Stimulated activated CD8-positive, alpha-beta memory T cell treated with anti-CD3 and anti-CD28 coated beads, Interleukin-7, amount 100 ng/mL, for 1 hour (primary cell): ENCODE measurements around the gene RPP30.
"Not testable (repeated sequence)": the region's sequence is repeated elsewhere in the genome, so short reads cannot be mapped to it uniquely, and the experiment has no call there.

Experiments used
- DNase-seq, 2 donors: peaks; one replicate each; pipeline ENCODE4 v3.0.0-alpha.2; 2020; ENCODE audit warnings: low read depth in 2 of 2

RPP30 gene

GRCh38 chr10:90871279-90871765, 452 bp upstream of the RPP30 start:
- no peak for DNase-seq

GRCh38 chr10:90872648-90873020, 860 bp downstream of the RPP30 start:
- DNase-seq, result no peak

GRCh38 chr10:90879062-90879461, 7.3 kb downstream of the RPP30 start:
- no peak for DNase-seq

- not testable (repeated sequence) for DNase-seq
These were observed 8.4 kb downstream of the RPP30 start for GRCh38 chr10:90880059-90880719.

GRCh38 chr10:90884431-90884830, 12.7 kb downstream of the RPP30 start:
- no peak for DNase-seq

- no peak for DNase-seq
These were observed 13.4 kb downstream of the RPP30 start for GRCh38 chr10:90885176-90885575.

GRCh38 chr10:90887555-90887954, 15.8 kb downstream of the RPP30 start:
- DNase-seq, result no peak

GRCh38 chr10:90888387-90888786, 16.6 kb downstream of the RPP30 start:
- DNase-seq, result no peak

GRCh38 chr10:90889636-90890035, 17.9 kb downstream of the RPP30 start:
- no peak for DNase-seq

GRCh38 chr10:90890347-90890746, 18.6 kb downstream of the RPP30 start:
- no peak for DNase-seq

- DNase-seq, result no peak
These were observed 21.4 kb downstream of the RPP30 start for GRCh38 chr10:90893190-90893589.

- not testable (repeated sequence) for DNase-seq
These were observed 25.1 kb downstream of the RPP30 start for GRCh38 chr10:90896916-90897315.

GRCh38 chr10:90905925-90906324, 34.2 kb downstream of the RPP30 start:
- DNase-seq, result no peak

- DNase-seq, result no peak
These were observed 34.8 kb downstream of the RPP30 start for GRCh38 chr10:90906596-90906995.

GRCh38 chr10:90911133-90912051, 39.6 kb downstream of the RPP30 start:
- peak in 1 of 2 donors; percentile 5 for DNase-seq

- DNase-seq, result no peak
These were observed 40.4 kb downstream of the RPP30 start for GRCh38 chr10:90912174-90912573.

- DNase-seq, result no peak
These were observed 41.2 kb downstream of the RPP30 start for GRCh38 chr10:90912854-90913479.

- no peak for DNase-seq
These were observed 42.1 kb downstream of the RPP30 start for GRCh38 chr10:90913774-90914420.

- DNase-seq, result no peak
These were observed 43.4 kb downstream of the RPP30 start for GRCh38 chr10:90914992-90915765.

GRCh38 chr10:90915766-90916075, 43.9 kb downstream of the RPP30 start:
- DNase-seq, result no peak
